Kidney (tissue), 14 donors: ENCODE data around the gene NR2E1. TPM values are rescaled to one million over a fixed set of nuclear protein-coding genes. Genes with fewer than 3 reads are reported as not detected.

Source experiments
- DNase-seq, 5 donors: peaks; one replicate each; pipeline ENCODE4 v3.0.0-alpha.2; 2013 to 2020
- FAIRE-seq: peaks from 2 replicates; lab custom pipeline; 2012; peaks lifted over from hg19 to GRCh38; lab: Jason Lieb, UNC
- H3K27ac ChIP-seq, 2 donors: one replicate each; pipeline ENCODE4 v1.7.0; 2013; ENCODE audit warnings: low read depth in 2 of 2, low read length in 2 of 2, inconsistent platforms in 1 of 2
- H3K27me3 ChIP-seq: one replicate; pipeline ENCODE4 v1.7.1; 2013; ENCODE audit warnings: low read length, inconsistent platforms; ENCODE audit not compliant: control insufficient read depth, insufficient read depth
- H3K36me3 ChIP-seq, 3 donors: one replicate each; pipeline versions ENCODE4 v1.7.0 to v1.7.1; 2013; ENCODE audit warnings: low read length in 3 of 3, control low read depth in 1 of 3, inconsistent platforms in 1 of 3; ENCODE audit not compliant: insufficient read depth in 3 of 3, control insufficient read depth in 2 of 3
- H3K4me1 ChIP-seq, 3 donors: one replicate each; pipeline versions ENCODE4 v1.7.0 to v1.7.1; 2013; ENCODE audit warnings: low read length in 3 of 3, inconsistent platforms in 1 of 3, low read depth in 1 of 3; ENCODE audit not compliant: control insufficient read depth in 2 of 3, insufficient read depth in 2 of 3
- H3K4me3 ChIP-seq, 3 donors: one replicate each; pipeline versions ENCODE4 v1.7.0 to v1.8.1; 2013; ENCODE audit warnings: low read length in 3 of 3, control low read depth in 1 of 3, inconsistent platforms in 1 of 3
- H3K9ac ChIP-seq, 3 donors: one replicate each; pipeline versions ENCODE4 v1.7.0 to v1.7.1; 2013; ENCODE audit warnings: low read length in 3 of 3, control low read depth in 1 of 3, inconsistent platforms in 1 of 3
- H3K9me3 ChIP-seq, 3 donors: one replicate each; pipeline versions ENCODE4 v1.7.0 to v1.7.1; 2013; ENCODE audit warnings: low read length in 3 of 3, control low read depth in 1 of 3, inconsistent platforms in 1 of 3; ENCODE audit not compliant: control insufficient read depth in 2 of 3, insufficient read depth in 1 of 3
- intact Hi-C: fragments of 100-400 bp; cut with DNase I; formaldehyde crosslinking; loops from one replicate; pipeline ENCODE4 v1.11.1; 2022
- polyA plus RNA-seq: library from polyadenylated mRNA; stranded (reverse); fragments of 350-450 nt; fragmentation: Illumina TruSeq; extraction: RNeasy Lipid Tissue Mini Kit (QIAGEN cat#74804); gene quantifications from one replicate; pipeline ENCODE4 v1.2.3, GENCODE V29; 2014; ENCODE audit warnings: low read depth, low replicate concordance; ENCODE audit not compliant: insufficient read depth
- total RNA-seq: library from RNA; stranded (reverse); fragmentation: NEBNext Ultra II Directional; extraction: Animal tissue kit (Norgen Biotek cat#: 25700); gene quantifications from one replicate; pipeline ENCODE4 v1.2.1, GENCODE V29; 2021
- TF ChIP-seq, protein P1 (sequence below): IDR thresholded peaks from 3 replicates; pipeline ENCODE4 v1.5.1; 2012; ENCODE audit warnings: mild to moderate bottlenecking, moderate library complexity, borderline replicate concordance; ENCODE audit not compliant: insufficient read depth; ENCODE audit errors: extremely low read depth
- donor health status: control.
- donor health status: control.
- donor health status: control.
- donor health status: control.
- donor health status: control.
- donor health status: DM: yes; HTN: yes; CAD: no.
- donor health status: Normal renal cell carcinoma (clear cell type).

NR2E1 gene
- total and polyA plus RNA-seq, 2 donors from 2014 or later: not detected

- intact Hi-C loops: no loop called here
- H3K9ac ChIP-seq: no peak overlapping the region
- no peaks in the 10 kb centered on the region for H3K4me1 ChIP-seq
- no peak overlapping the region for H3K27ac ChIP-seq
- H3K4me3 ChIP-seq: no peak overlapping the region
- TF ChIP-seq, protein P1, sequence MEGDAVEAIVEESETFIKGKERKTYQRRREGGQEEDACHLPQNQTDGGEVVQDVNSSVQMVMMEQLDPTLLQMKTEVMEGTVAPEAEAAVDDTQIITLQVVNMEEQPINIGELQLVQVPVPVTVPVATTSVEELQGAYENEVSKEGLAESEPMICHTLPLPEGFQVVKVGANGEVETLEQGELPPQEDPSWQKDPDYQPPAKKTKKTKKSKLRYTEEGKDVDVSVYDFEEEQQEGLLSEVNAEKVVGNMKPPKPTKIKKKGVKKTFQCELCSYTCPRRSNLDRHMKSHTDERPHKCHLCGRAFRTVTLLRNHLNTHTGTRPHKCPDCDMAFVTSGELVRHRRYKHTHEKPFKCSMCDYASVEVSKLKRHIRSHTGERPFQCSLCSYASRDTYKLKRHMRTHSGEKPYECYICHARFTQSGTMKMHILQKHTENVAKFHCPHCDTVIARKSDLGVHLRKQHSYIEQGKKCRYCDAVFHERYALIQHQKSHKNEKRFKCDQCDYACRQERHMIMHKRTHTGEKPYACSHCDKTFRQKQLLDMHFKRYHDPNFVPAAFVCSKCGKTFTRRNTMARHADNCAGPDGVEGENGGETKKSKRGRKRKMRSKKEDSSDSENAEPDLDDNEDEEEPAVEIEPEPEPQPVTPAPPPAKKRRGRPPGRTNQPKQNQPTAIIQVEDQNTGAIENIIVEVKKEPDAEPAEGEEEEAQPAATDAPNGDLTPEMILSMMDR: no peak
- no peaks in the 10 kb centered on the region for H3K9me3 ChIP-seq
- no peaks in the 10 kb centered on the region for H3K27me3 ChIP-seq
- H3K36me3 ChIP-seq: peaks cover 0 to under 1% (median 0%) of the 10 kb centered on the region in 3 donors
- no peak for DNase-seq
- no peak for FAIRE-seq
Observed at GRCh38 chr6:108198761-108199498, 33.1 kb downstream of the NR2E1 start.

DNA sequence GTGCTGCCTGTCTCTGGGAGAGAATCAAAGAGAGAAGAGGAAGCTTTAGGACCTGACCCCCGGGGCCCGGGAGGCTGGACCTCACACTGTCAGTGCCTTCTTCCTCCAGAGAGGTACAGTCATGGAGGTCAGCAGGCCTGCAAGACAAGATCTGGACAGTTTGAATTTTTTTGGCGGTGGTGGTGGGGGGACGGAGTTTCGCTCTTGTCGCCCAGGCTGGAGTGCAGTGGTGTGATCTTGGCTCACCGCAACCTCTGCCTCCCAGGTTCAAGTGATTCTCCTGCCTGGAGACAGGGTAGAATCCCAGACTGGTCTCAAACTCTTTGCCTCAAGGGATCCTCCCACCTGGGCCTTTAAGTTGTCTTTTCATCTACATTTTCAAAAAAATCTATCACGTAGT lies 34.4 kb downstream of the NR2E1 start:
- TF ChIP-seq, protein P1: no peak
- H3K27me3 ChIP-seq: no peaks in the 10 kb centered on the region
- H3K36me3 ChIP-seq: peaks cover 0 to 3% (median 0%) of the 10 kb centered on the region in 3 donors
- no peak overlapping the region for H3K27ac ChIP-seq
- FAIRE-seq (no peak), DNase-seq (no peak)
- H3K4me1 ChIP-seq: no peaks in the 10 kb centered on the region
- H3K9me3 ChIP-seq: no peaks in the 10 kb centered on the region
- H3K4me3 ChIP-seq: no peak overlapping the region
- intact Hi-C loops: no loop called here
- H3K9ac ChIP-seq: no peak overlapping the region

DNA sequence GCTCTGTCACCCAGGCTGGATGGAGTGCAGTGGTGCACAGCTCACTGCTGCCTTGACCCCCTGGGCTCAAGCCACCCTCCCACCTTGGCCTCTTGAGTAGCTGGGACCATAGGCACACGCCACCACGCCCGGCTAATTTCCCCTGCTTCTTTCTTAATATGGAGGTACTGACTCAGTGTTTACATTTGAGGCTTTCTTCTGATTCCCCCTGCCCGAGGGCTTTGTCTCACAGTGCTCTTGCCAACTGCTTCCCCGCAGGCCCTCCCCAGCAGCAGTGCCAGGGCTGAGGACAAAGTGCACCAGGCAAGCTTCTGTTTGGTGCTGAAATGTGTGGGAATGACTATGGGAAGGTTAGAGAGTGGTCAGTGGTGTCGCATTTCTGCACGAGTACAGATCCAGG lies 34.8 kb downstream of the NR2E1 start:
- no peaks in the 10 kb centered on the region for H3K4me1 ChIP-seq
- H3K4me3 ChIP-seq: no peak overlapping the region
- H3K9ac ChIP-seq: no peak overlapping the region
- peaks cover 0 to 3% (median 0%) of the 10 kb centered on the region in 3 donors for H3K36me3 ChIP-seq
- intact Hi-C loops: no loop called here
- DNase-seq (peak in 3 of 5 donors; percentile 12 to 45 (median 37)), FAIRE-seq (no peak)
- H3K27me3 ChIP-seq: no peaks in the 10 kb centered on the region
- no peak overlapping the region for H3K27ac ChIP-seq
- H3K9me3 ChIP-seq: no peaks in the 10 kb centered on the region
- TF ChIP-seq, protein P1: no peak
